ENCODE results near the gene EIF5B.

Gene EIF5B

GRCh38 chr2:99403084-99403483 is 65.9 kb downstream of the EIF5B start:
- no peak for TF ChIP-seq TAF1 (IDR thresholded peaks at IDR 0.05; ENCODE audit: low read depth)
- no peak for TF ChIP-seq EGR1 (IDR thresholded peaks at IDR 0.05)
- TF ChIP-seq REST (IDR thresholded peaks at IDR 0.05; ENCODE audit: low read depth): no peak
- no peak for TF ChIP-seq MAX (IDR thresholded peaks at IDR 0.05)
- TF ChIP-seq FOXM1 (IDR thresholded peaks at IDR 0.05; ENCODE audit: borderline replicate concordance, low read depth): no peak
- TF ChIP-seq USF1 (IDR thresholded peaks at IDR 0.05): no peak
- no peak for TF ChIP-seq TCF12 (IDR thresholded peaks at IDR 0.05; ENCODE audit: low read depth)
- no peak for TF ChIP-seq NFIC (IDR thresholded peaks at IDR 0.05)
- TF ChIP-seq TEAD4 (IDR thresholded peaks at IDR 0.05): no peak
- TF ChIP-seq ZBTB7A (IDR thresholded peaks at IDR 0.05; ENCODE audit: low read depth): no peak
- TF ChIP-seq CEBPB (IDR thresholded peaks at IDR 0.05): no peak
- TF ChIP-seq EP300 (IDR thresholded peaks at IDR 0.05; ENCODE audit: borderline replicate concordance): no peak
- no peak for TF ChIP-seq RAD21 (IDR thresholded peaks at IDR 0.05; ENCODE audit: low read depth)
- no peak for TF ChIP-seq YY1 (IDR thresholded peaks at IDR 0.05; ENCODE audit: low read depth)
- TF ChIP-seq CREB1 (IDR thresholded peaks at IDR 0.05; ENCODE audit: low read depth): no peak

GRCh38 chr2:99403524-99403923 is 66.3 kb downstream of the EIF5B start:
- TF ChIP-seq MAX (IDR thresholded peaks at IDR 0.05) (no peak), RAD21 (IDR thresholded peaks at IDR 0.05; ENCODE audit: low read depth) (peak; percentile 23; the same call in 1 of the 2 replicates)

- TF ChIP-seq REST (IDR thresholded peaks at IDR 0.05; ENCODE audit: low read depth) (no peak), CEBPB (IDR thresholded peaks at IDR 0.05) (no peak), CREB1 (IDR thresholded peaks at IDR 0.05; ENCODE audit: low read depth) (no peak)
These were observed 67.0 kb downstream of the EIF5B start for GRCh38 chr2:99404039-99404796.

- TF ChIP-seq CREB1 (IDR thresholded peaks at IDR 0.05; ENCODE audit: low read depth): no peak
- TF ChIP-seq RAD21 (IDR thresholded peaks at IDR 0.05; ENCODE audit: low read depth): no peak
- no peak for TF ChIP-seq MAX (IDR thresholded peaks at IDR 0.05)
- TF ChIP-seq EGR1 (IDR thresholded peaks at IDR 0.05): no peak
- no peak for TF ChIP-seq CEBPB (IDR thresholded peaks at IDR 0.05)
- TF ChIP-seq EP300 (IDR thresholded peaks at IDR 0.05; ENCODE audit: borderline replicate concordance): no peak
- TF ChIP-seq TEAD4 (IDR thresholded peaks at IDR 0.05): no peak
- no peak for TF ChIP-seq TAF1 (IDR thresholded peaks at IDR 0.05; ENCODE audit: low read depth)
- no peak for TF ChIP-seq NFIC (IDR thresholded peaks at IDR 0.05)
- TF ChIP-seq USF1 (IDR thresholded peaks at IDR 0.05): no peak
- TF ChIP-seq FOXM1 (IDR thresholded peaks at IDR 0.05; ENCODE audit: borderline replicate concordance, low read depth): no peak
- TF ChIP-seq REST (IDR thresholded peaks at IDR 0.05; ENCODE audit: low read depth): no peak
- no peak for TF ChIP-seq TCF12 (IDR thresholded peaks at IDR 0.05; ENCODE audit: low read depth)
- no peak for TF ChIP-seq YY1 (IDR thresholded peaks at IDR 0.05; ENCODE audit: low read depth)
- no peak for TF ChIP-seq ZBTB7A (IDR thresholded peaks at IDR 0.05; ENCODE audit: low read depth)
These were observed 67.8 kb downstream of the EIF5B start for GRCh38 chr2:99404797-99405669.

All from Ishikawa (cell line).